SHP77 treated with DMSO at 0.1 percent for 48 hours (cell line): ENCODE measurements around the gene ABL1.

Experiments used
- DNase-seq: peaks from one replicate; lab custom pipeline; 2025; lab: John Stamatoyannopoulos, UW

ABL1 gene

DNA sequence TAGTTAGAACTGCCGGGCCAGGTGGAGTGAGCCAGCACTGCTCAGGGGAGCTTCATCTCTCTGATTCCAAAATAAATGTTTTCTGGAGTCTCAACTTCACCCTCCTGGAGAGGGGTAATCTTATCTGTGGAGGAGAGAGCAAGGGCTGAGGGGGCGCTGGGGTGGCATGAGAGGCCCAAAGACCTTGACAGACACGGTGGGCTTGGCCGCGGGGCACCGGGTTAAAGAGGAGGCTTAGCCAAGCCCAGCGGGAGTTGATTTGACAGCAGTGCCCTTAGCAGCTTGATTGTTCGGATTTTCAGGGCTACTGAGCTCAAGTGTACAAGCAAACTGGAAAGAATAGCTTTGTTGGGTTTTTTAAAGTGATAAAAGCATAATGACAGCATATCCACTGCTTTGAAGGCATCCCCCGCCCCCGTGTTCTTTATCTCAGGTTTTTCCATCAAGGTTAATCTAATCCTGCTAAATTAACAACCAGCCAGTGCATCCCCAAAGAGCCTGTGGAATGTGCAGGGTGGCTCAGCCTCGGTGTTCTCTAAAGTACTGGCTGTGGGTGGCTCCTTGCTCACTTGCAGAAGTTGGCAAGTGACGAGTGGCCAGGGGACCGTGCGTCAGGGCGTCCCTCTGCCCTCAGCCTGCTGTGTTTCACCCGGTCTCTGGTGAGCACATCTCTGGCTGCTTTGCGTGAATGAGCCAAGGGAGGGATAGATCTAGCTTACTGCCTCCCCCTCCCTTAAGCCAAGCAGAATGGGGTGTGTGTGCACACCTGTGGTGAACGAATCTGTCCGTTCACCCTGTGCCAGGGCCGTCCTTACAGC, 56.0 kb downstream of the ABL1 start:
- no peak for DNase-seq

DNA sequence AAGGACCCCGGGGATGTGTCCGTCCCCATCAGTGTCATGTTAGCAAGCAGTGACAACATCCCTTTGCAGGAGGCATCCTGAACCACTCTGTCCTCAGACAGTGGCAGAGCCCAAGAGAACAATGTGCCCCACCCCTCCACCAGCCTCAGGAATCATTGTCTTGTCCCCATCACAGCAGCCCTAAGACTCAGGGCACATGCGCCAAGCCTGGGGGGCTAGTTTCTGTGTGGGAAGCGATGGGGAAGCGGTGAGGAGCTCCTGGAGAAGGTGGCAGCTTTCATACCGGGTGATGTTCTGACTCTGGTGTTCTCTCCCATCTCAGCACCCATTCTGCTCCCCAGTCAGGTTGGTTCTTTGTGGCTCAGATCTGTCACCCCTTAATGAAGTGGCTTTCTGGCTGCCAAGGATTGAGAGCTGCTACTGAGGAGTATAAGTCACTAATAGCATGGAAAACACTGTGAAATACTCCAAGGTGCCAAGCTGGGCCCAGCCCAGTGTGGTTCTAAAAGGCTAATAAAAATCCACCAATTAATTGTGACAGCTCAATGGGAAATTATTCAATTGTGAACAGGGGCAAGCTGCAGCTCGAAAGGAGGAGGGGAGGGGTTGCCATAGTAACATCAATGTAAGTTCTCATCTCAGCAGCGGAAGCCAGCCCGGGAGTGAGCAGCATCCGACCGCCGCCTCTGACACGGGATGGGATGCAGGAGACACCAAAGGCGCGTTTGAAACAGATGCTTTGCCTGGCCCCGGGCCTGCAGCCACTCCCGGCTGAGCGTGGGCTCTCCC, 56.8 kb downstream of the ABL1 start:
- DNase-seq = no peak

DNA sequence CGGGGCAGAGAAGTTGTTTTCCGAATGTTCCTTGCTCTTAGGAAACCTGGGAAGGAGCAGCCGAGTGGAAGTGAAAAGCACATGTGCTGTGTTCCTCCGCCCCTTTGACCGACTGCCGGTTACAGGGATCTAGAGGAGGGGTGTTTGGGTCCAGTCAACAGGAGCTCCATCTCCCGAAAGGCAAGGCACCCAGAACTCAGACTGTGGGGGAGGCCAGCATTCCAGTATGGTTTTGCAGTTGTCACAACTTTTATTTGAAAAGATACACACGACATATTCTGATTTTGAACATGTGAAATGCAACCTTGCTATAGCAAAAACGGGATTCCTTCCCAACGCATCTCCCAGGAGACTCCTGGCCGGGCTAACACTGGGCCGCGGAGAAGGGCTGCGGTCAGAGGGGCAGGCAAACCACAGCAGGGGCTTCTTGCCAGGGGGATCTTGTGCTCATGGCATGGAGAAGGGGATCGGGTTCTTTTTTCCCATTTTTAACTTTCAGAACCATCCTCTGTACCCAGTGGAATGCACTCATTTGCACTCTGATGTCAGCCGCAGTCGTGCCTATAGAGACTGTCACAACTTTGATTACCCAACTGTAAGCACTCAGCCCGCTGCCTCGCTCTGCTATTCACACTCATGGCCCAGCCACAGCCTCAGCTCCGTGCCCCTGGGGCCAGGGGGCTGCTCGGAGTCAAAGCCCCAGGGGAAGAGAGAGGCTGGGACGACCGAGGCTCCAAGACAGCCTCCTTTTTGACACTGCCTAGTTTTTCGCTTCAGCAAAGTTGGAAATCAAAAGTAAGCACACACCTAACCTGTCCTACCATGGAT, 57.6 kb downstream of the ABL1 start:
- no peak for DNase-seq

DNA sequence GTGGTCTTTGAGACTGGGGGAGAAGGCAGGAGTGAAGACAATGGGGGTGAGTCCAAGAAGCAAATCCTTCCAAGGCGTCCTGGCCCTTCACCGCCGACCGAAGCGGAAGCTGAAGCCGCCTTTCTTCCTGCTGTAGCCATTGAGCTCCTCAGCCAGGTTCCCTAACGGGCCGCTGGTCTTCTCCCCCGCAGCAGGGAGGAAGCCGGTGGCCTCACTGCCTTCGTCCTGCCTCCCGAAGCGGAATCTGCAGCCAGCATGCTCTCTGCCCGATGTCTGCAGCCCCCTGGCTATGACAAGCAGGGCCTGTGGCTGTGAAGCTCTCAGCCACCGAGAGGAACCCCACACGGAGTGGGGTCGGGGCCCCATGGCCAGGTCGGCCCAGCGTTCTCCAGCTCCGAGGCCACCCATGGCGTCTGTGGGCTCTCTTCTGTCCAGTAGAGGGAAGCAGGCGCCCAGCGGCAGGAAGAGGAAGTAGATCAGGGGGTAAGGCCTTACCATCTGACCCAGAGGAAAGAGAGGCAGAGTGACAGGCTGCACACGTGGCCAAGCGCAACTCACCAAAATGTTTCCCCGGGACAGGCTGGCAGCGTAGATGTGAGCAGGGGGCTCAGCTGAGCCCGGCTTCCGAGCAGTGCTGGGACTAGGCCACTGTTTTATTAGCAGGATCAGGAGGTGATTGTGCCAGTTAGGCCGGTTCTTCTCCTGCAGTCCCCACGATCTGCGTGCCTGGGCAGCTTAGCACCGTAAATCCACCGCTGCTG, 58.5 kb downstream of the ABL1 start:
- DNase-seq = no peak

DNA sequence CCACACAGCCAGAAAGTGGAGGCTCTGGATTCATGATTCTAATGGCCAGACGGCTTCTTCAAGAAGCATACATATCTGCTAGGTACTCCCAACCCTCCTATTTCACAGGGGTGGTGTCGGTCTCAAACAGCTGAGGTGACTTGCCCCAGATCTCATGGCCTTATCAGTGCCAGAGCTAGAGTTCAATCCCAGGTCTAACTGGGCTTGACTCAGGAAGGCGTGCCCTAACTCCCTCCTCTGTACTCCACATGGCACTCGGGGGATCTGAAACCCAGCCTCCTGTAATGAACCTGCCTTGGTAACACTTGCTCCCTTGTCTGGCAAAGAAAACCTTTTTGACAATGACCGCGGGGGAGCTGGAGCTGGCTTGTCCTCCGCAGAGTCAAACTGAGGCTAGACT, 59.5 kb downstream of the ABL1 start:
- DNase-seq = no peak

DNA sequence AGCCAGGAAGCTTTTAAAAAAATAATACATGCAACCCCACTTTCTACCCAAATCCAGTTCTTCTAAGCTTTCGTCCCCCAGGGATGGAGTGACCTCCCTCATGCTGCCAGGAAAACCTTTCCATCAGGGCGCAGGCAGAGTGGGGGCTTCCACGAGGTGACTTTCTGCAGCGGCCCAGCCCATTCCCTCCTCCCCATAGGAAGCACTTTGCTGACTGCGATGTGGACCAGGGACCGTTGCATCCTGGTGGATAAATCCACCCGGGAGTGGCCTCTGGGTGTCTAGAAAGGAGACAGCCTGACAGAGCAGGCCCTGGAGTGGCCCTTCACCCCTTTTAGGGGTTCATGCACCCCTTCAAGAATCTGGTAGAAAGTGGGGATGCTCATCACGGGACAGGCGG, 60.0 kb downstream of the ABL1 start:
- no peak for DNase-seq

DNA sequence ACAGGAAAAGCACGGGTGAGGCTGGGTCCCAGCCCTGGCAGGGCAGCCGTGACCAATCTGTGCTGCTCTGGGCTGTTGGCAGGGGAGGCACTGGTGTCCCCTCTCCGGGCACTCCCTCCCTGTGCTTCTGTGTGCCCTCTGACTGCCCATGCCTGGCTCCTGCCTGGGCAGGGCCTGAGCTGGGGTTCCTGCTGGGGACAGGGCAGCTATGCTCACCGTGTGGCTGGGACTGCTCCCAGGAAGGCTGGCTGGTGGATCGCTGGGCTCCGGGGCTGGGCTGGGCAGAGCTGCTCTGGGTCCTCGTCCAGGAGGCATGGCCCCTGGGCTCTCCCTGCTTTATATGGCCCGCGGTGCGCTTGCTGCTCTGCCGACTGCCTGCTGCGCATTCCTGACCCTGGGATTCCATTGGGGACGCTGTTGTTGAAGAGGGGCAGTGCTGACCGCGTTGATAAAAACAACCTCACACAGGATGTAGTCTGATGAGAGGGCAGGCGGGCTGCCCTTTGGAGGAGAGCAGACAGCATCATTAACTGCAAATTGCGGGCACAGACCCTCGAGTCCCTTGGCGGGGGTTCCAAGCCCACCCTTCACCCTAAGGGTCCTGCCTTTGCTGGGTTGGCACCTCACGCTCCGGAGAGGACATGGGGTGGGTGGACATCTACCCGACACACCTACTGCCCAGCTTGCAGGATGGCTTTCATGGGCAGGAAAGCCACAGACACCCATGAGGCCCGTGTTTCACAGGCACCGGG, 60.6 kb downstream of the ABL1 start:
- DNase-seq = no peak

DNA sequence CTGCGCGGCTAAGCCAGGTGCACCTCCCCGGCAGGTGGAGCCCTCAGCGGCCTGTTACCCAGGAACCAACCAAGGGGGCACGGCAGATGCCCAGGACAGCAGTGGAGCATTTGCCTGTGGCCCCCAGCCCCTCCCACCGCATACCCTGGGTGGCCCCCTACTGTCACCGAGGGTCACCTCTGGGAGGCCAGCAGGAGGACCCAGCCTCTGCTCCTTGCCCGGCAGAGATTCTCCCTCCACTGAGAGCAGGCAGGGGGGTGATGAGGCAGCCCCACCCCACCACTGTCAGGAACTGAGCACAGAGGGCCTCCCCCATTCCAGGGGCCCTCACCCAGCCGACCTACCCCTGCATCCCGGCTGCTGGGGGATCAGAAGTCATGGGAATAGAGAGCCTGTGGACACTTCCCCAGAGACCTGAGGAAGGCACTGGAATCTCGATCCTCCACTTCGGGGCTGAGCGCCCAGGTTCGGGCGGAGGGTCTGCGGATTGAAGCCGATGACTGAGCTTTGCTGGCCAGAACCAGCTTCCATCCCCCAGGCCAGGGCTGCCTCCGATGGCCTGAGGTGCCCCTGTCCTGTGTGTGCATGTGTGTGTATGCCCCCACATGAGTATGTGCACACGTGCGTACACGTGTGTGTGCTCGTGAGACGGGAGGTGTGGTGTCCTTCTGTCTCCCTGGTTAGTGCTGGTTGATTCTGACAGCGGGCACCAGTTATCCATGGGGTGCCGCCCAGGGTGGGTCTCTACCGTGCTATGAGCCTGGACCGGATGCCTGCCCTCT, 61.4 kb downstream of the ABL1 start, which contains the start of gene QRFP:
Gene QRFP (minus strand): TSS at position 580 of the 782 bp plus-strand sequence. CDS start 2,974 bp downstream, outside the sequence.
- DNase-seq = no peak

DNA sequence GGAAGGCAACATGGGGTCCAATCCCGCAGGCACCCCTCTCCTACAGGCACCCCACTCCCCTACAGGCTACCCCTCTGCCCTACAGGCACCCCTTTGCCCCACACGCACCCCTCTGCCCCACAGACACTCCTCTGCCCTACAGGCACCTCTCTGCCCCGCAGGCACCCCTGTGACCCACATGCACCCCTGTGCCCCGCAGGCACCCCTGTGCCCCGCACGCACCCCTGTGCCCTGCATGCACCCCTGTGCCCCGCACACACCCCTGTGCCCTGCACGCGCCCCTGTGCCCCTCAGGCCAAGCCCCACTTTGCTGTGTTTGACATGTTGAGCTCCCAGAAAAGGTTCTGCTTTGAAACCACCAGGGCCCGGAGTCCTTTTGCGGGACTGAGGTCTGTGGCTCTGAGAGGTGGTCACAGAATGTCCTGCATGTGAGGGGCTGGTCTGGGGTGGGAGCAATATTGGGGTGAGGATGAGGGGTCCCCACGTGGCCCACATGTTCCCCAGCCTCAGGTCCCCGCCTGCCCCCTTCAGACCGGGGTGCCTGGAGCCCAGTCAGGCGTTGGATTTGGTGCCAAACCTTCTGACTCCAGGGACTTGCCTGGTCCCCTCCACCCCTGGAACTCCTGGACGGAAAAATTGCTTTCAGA, 62.2 kb downstream of the ABL1 start:
- no peak for DNase-seq

DNA sequence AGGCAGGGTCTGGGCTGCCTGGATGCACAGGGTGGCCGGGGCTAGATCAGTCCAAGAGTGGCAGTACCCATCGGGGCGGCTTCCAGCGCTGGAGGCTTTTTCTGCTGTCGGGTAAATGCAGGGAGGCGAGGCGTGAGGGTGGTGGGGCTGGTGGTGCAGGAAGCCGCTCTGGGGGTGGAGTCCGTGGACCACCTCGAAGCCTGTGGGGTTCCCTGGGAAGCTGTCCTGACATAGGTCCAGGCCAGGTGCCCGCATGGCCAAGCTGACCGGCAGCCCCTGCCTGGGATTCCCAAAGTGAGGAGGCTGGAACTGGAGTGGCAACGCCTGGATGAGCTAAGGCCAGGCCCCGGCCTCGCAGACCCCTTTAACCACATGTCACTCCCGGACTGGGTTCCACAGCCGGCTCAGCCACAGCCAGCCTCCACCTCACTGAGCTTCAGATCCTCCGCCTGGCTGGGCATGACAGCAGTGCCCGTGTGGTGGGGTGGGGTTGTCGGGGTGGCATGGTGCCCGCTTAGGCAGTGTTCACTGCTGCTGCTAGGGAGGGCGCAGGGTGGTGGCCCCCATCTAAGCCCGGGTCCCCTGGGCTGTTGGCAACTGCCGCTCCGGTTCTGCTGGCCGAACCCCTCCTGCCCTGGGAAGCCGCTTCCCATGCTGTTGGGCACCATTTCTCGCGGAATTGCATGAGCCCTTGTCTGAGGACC, 62.9 kb downstream of the ABL1 start:
- DNase-seq = no peak

DNA sequence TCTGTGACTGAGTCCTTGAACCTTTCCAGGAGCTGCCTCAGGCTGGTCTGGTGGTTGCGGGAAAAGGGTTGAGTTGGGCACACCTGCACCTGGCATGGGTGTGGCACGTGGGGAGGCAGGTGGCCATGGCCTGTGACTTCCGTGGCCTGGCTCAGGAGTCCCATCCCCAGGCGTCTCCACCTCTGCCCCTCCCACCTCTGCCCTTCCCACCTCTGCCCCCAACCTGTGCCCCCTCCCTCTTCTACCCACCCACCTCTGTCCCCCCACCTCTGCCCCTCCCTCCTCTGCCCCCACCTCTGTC, 63.4 kb downstream of the ABL1 start:
- no peak for DNase-seq

DNA sequence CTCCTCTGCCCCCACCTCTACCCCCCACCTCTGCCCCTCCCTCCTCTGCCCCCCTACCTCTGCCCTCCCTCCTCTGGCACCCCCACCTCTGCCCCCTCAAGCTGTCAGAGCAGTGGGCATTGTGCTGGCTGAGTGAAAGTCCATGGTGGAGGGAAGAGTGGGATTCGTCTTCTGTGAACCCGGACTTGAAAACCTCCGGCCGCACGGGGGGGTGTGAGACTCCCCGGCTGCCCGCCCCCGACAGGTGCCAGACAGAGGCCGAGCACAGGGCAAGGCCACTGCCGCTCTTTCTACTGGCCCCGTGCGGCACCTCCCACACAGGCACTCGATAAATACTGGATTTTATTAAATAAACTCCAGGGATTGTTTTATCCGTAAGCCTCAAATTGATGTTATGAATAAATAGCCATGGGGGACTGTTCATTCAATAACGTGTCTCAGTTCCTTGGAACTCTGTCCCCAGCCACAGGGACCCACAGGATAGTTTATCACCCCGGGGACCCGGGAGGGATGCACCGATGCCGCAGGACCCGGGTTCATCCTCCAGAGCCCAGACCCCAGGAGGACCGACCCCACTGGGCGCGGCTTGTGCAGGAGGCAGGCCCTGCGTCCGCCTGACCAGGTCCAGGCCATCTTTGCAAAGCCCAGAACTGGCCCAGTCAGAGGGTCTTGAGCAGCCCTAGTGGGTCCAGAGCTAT, 64.1 kb downstream of the ABL1 start:
- DNase-seq = no peak

DNA sequence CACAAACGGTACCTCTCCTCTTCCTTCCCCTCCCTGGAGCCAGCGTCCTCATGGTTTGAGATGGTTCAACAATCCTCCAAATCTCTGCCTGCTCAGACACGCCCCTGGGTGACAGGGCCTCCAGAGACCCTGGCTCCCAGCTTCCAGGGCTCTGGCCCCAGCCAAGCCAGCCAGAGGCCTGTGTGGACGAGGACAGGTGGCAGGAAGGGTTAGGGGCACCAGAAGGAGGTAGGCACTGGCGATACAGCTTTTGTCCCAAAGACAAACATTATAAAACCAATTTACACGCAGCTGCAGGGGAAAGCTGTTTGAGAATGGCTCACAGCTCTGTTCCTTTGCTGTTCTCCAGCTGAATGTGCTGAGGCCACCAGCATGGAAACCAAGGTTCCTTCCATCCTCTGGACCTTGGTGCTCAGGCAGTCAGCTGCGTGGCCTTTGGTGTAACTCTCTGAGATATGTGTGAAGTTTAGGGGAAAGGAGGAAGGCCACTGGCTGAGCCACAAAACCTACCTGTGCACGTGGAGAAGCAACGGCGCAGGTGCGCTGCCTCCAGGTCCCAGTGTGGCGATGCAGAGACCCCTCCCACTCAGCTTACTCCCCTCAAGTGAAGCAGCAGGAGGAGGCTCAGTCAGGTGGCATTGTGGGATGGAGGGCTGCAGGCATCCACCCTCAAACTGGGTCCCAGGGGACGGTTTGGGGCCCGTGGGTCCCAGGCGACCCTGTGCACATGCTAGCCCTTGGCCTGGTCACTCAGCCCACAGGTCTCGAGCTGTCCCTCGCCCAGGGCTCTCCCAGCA, 65.8 kb downstream of the ABL1 start:
- no peak for DNase-seq

DNA sequence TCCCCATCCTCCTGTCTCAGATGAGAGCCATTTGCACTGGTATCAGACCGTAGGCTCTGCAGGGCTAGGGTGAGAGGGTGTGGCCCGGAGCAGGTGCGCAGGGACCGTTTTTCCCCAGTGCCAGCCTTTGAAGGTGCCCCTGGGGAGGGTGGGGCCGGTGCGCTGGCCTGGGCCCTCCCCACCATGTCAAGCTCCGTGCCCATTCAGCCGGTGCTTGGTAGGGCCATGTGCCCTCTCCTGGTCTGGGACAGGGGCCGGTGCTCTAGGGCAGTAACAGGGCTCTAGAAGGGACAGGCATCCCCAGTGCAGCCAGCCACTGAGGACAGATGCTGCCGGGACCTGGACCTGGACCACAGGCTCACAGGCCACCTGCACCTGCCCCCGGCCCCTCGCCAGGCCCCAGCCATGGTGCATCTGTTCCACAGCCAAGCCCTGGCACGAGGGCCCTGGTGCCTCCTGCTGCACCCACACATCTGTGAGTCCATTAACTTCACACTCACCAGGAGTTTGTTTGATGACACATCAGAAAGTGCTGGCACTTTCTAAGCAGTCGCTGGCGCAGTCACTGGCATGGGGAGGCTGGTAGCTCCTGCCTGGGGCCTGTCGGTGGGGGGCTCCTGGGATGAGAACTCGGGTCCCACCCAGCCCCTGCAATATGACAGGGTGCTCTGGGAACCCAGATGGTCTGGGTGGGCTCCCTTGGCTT, 66.6 kb downstream of the ABL1 start:
- no peak for DNase-seq

DNA sequence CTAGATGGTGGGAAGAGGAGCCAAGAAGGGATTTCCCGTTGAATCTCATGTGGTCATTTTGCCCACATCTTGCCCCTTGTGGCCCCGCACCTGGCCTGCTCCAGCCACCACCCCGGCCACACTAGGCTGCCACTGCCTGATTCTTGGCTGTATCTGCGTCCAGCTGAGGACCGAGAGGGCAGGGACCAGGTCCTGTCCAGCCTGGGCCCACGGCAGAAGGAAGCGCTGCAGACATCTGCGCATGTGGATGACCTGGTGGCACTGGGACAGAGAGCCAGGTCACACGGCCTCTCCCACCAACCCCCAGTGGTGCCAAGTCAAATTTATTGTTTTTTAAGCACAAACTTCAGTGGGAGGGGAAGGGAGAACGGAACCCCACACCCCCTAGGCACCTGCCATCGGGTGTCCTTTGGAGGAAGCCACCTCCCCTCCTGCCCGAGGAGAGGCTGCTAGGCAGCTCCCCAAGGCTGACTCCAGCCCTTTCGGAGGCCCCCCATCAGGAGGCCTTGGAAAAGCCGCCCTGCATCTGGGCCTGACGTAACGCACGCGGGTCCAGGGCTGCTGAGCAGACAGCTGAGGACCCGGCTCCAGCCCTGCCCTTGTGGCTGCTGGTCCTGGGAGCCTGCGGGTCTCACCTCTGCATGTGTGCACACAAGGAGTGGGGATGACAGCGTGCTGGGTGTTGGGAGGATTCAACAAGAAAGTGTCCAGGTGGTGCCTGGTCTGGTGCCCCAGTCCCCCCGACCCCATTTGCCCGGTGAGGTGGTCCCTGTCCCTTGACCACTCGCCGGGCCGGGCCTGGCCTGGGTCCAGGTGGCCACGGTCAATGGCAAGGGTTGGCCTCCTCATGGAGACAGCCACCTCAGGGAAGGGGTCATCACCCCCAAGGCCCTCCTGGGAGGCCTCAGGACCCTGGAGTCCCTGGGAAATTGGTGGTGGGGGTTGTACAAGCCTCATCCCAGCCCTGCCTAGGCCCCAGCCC, 67.4 kb downstream of the ABL1 start:
- no peak for DNase-seq
